Left lung (tissue), 10 donors: ENCODE data around the gene SOX6. TPM values are rescaled to one million over a fixed set of nuclear protein-coding genes. Genes with fewer than 3 reads are reported as not detected.

ENCODE experiments used
- ATAC-seq: fragments of 200-7000 bp; cut with Tn5 transposase; one replicate; pipeline ENCODE4 v1.9.1; 2020; ENCODE audit warnings: moderate library complexity
- DNase-seq, 4 donors: peaks; one replicate each; pipeline ENCODE4 v3.0.0-alpha.2; 2013 to 2020
- H3K27ac ChIP-seq, 2 donors: fragments of 200-600 bp; sonication (generic) in 1 of 2; one replicate each; pipeline versions ENCODE4 v1.5.0 to v1.8.0; 2020 to 2021
- H3K27me3 ChIP-seq, 2 donors: fragments of 200-600 bp; sonication (generic) in 1 of 2; one replicate each; pipeline versions ENCODE4 v1.5.0 to v1.8.0; 2020 to 2021
- H3K36me3 ChIP-seq, 2 donors: fragments of 200-600 bp; sonication (generic) in 1 of 2; one replicate each; pipeline versions ENCODE4 v1.5.0 to v1.8.0; 2020 to 2021
- H3K4me1 ChIP-seq, 2 donors: fragments of 200-600 bp; one replicate each; pipeline ENCODE4 v1.8.0; 2021
- H3K4me3 ChIP-seq, 2 donors: fragments of 200-600 bp; sonication (generic) in 1 of 2; one replicate each; pipeline versions ENCODE4 v1.5.0 to v1.8.0; 2020 to 2021; ENCODE audit warnings: mild to moderate bottlenecking in 1 of 2
- H3K9me3 ChIP-seq, 2 donors: fragments of 200-600 bp; sonication (generic) in 1 of 2; one replicate each; pipeline versions ENCODE4 v1.5.0 to v1.8.0; 2020 to 2021
- intact Hi-C, 2 donors: fragments of 100-400 bp; cut with DNase I; formaldehyde crosslinking; loops; one replicate each; pipeline versions ENCODE4 v1.11.2 to v1.14.2; 2022
- polyA plus RNA-seq, 6 donors: library from polyadenylated mRNA; unstranded; fragments of 120-200 nt; gene quantifications; one replicate each; pipeline ENCODE4 v1.2.1, GENCODE V29; 2013; ENCODE audit not compliant: insufficient read length in 6 of 6
- total RNA-seq, 2 donors: library from RNA; stranded (reverse); fragmentation: NEBNext Ultra II Directional; extraction: Animal tissue kit (Norgen Biotek cat#: 25700); gene quantifications; one replicate each; pipeline ENCODE4 v1.2.1, GENCODE V29; 2021
- TF ChIP-seq, protein P1 (sequence below), 2 donors: fragments of 200-600 bp; sonication (generic) in 1 of 2; IDR thresholded peaks; one replicate each; pipeline versions ENCODE4 v1.5.0 to v1.8.0; 2021; ENCODE audit warnings: antibody characterized with exemption in 2 of 2
- donor health status: DM: no; HTN: yes; CAD: no.
- donor health status: DM: no; HTN: no; CAD: no.

Gene SOX6
- total and polyA plus RNA-seq, 8 donors: 4.7 to 20.5 (median 15.6) TPM

DNA sequence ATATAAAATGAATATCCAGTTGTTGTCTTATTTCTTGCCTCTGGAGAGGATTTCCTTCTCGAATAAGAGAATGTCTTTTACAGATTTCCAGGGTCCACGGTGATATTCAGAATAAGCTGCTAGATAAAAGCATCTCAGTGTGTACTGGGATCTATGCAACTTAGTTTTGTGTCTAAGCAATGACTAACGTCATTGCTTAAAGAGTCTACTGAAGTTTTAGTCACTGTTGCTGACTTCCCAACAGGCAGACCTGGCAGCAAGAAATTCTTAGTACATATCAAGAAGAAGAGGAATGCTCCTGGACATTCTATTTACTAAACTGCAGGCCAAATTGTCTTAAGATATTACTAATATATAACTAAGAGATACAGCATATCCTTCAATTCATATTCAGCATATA lies 70.3 kb downstream of the SOX6 start:
- Histone ChIP-seq H3K27ac (no peak overlapping the region), H3K9me3 (no peaks in the 10 kb centered on the region), H3K36me3 (no peaks in the 10 kb centered on the region), H3K4me1 (no peaks in the 10 kb centered on the region), H3K4me3 (no peak overlapping the region), H3K27me3 (no peaks in the 10 kb centered on the region)
- TF ChIP-seq, protein P1, sequence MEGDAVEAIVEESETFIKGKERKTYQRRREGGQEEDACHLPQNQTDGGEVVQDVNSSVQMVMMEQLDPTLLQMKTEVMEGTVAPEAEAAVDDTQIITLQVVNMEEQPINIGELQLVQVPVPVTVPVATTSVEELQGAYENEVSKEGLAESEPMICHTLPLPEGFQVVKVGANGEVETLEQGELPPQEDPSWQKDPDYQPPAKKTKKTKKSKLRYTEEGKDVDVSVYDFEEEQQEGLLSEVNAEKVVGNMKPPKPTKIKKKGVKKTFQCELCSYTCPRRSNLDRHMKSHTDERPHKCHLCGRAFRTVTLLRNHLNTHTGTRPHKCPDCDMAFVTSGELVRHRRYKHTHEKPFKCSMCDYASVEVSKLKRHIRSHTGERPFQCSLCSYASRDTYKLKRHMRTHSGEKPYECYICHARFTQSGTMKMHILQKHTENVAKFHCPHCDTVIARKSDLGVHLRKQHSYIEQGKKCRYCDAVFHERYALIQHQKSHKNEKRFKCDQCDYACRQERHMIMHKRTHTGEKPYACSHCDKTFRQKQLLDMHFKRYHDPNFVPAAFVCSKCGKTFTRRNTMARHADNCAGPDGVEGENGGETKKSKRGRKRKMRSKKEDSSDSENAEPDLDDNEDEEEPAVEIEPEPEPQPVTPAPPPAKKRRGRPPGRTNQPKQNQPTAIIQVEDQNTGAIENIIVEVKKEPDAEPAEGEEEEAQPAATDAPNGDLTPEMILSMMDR (IDR thresholded peaks at IDR 0.05): no peak
- intact Hi-C loops: no loop called here
- DNase-seq (no peak), ATAC-seq (no peak)

DNA sequence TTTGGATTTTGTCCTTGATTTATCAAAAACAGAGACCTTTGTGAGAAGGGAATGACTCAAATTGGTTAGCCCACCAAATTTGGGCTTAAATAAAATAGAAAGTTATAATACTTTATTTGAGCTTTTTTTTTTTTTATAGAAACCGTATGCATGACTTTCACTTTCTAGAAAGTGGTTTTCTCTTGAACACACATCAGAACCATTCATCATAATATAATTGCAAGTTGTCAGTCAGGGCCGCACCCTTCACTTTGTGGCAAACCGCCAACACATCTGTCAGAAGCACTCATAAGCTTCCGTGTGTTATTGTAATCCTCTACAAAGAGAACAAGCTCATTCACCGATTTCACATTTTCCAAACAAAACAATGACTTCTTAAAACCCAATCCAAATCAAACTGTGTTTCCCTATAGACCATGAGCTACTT lies 76.1 kb downstream of the SOX6 start:
- TF ChIP-seq, protein P1 (IDR thresholded peaks at IDR 0.05): no peak

DNA sequence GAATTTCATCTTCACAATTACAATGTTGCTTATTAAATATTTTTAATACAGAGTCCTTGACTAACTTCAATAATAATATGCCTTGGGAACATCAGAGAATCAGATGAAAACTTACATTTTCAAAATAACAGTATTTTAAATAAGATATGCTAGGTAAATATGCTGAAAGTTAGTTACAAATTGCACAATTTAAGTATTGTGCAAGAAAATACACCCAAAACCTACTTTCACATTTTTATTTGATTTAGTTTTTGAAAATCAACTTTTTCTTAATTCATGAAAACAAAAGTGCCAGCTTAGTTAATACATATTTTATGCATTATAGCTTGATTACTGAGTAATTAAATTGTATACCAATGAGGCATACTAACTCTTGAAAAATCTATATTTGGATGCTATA lies 76.8 kb downstream of the SOX6 start:
- no peak for ATAC-seq
- TF ChIP-seq, protein P1 (IDR thresholded peaks at IDR 0.05): no peak
- Histone ChIP-seq H3K27ac (no peak overlapping the region), H3K4me1 (no peaks in the 10 kb centered on the region), H3K27me3 (no peaks in the 10 kb centered on the region), H3K36me3 (no peaks in the 10 kb centered on the region), H3K4me3 (no peak overlapping the region), H3K9me3 (no peaks in the 10 kb centered on the region)
- intact Hi-C loops: no loop called here
- no peak for DNase-seq

More for the DNA sequence above, 76.1 kb downstream of the SOX6 start:
- intact Hi-C loops: no loop called here
- no peaks in the 10 kb centered on the region for H3K4me1 ChIP-seq
- ATAC-seq (no peak), DNase-seq (peak in 2 of 4 donors; percentile 3 to 22)
- no peak overlapping the region for H3K27ac ChIP-seq
- H3K4me3 ChIP-seq: no peak overlapping the region
- H3K27me3 ChIP-seq: no peaks in the 10 kb centered on the region
- no peaks in the 10 kb centered on the region for H3K36me3 ChIP-seq
- H3K9me3 ChIP-seq: no peaks in the 10 kb centered on the region

DNA sequence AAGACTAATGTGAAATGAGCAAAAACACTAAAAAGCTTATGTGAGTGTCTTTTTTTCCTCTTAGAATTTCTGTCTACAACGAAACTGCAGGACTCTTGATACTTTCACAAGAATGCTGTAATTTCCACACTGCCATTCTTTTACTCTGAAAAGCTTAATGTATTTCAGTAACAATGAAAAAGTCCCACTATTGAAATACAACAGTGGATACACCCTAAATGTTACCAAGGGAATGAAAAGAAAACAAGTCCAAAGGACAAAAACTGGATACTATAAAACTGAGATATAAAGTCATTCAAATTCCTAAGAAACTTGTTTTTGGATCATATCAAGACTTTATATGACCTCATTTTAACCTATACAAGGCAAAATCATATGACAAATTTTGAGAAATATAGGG lies 77.4 kb downstream of the SOX6 start:
- Histone ChIP-seq H3K4me1 (no peaks in the 10 kb centered on the region), H3K9me3 (no peaks in the 10 kb centered on the region), H3K4me3 (no peak overlapping the region), H3K27me3 (no peaks in the 10 kb centered on the region), H3K36me3 (no peaks in the 10 kb centered on the region), H3K27ac (no peak overlapping the region)
- TF ChIP-seq, protein P1 (IDR thresholded peaks at IDR 0.05): no peak
- DNase-seq (no peak), ATAC-seq (no peak)
- intact Hi-C loops: no loop called here

DNA sequence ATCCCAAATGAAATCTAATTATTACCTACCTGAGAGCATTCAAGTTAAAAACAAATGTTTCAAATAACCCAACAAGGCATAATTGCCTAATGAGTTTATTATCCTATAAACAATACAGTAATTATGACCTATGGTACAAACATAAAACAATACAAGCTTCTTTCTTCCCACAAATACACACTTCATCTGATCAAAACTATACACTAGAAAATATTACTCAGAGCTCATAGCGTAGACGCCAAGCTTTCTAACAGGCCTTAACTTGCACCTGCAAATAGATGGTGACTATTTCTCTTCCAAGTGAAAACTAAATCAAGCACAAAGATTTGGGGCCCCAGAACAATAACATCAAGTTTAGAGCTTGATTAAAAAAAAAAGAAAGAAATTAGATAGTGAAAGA lies 78.1 kb downstream of the SOX6 start:
- H3K4me3 ChIP-seq: no peak overlapping the region
- H3K9me3 ChIP-seq: no peaks in the 10 kb centered on the region
- no peaks in the 10 kb centered on the region for H3K36me3 ChIP-seq
- H3K27me3 ChIP-seq: no peaks in the 10 kb centered on the region
- TF ChIP-seq, protein P1 (IDR thresholded peaks at IDR 0.05): no peak
- H3K27ac ChIP-seq: no peak overlapping the region
- no peak for ATAC-seq
- intact Hi-C loops: no loop called here
- DNase-seq: no peak
- H3K4me1 ChIP-seq: no peaks in the 10 kb centered on the region
